HS-5 (cell line): ENCODE data around the gene KIAA0825.
A peak's percentile ranks its signal among the peaks of the same experiment; 100 is the strongest.
"Not testable (repeated sequence)": the region's sequence is repeated elsewhere in the genome, so short reads cannot be mapped to it uniquely, and the experiment has no call there.

Experiments used
- DNase-seq: peaks from one replicate; pipeline ENCODE4 v3.0.0-alpha.2; 2012; ENCODE audit warnings: low read depth

The KIAA0825 gene

DNA sequence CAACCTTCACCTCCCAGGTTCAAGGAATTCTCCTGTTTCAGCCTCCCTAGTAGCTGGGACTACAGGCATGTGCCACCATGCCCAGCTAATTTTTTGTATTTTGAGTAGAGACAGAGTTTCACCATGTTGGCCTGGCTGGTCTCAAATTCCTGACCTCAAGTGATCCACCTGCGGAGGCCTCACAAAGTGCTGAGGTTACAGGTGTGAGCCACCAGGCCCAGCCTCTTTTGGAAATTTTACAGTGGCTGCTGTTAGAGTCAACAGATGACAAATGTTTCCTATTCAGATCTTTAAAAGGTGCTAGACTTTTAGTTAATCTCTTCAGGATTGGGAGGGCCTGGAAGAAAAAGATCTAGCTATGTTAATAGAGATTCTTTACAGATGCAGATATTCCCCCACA lies 45.1 kb downstream of the KIAA0825 start:
- DNase-seq, result not testable (repeated sequence)

DNA sequence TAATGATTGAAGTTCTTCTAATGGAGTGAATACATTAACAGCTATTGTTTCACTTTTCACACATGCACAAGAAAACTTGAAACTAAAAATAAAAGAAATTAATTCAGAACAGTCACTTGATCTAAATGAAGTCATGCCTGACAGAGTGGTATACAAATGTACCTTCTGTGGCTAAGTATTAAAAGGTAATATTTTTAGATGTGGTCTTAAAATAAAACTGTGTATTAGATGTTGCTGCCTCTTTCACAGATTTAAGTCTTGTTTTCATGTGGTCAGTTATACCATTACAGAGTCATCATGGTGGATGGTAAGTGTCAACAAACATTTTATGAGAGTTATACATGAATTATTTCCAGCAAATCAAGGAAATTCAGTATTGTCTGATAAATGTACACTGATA lies 47.0 kb downstream of the KIAA0825 start:
- no peak for DNase-seq

DNA sequence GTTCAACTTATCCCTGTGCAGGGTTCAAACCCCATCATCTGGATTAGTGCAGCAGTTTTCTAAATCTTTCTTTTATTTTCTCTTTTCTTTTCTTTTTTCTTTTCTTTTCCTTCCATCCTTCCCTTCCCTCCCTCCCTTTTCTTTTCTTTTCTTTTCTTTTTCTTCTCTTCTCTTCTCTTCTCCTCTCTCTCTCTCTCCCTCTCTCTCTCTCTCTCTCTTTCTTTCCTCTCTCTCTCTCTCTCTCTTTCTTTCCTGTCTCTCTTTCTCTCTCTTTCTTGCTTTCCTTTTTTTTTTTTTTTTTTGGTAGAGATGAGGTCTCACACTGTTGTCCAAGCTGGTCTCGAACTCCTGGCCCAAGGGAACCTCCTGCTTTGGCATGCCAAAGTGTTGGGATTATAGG lies 53.6 kb downstream of the KIAA0825 start:
- DNase-seq, result no peak

DNA sequence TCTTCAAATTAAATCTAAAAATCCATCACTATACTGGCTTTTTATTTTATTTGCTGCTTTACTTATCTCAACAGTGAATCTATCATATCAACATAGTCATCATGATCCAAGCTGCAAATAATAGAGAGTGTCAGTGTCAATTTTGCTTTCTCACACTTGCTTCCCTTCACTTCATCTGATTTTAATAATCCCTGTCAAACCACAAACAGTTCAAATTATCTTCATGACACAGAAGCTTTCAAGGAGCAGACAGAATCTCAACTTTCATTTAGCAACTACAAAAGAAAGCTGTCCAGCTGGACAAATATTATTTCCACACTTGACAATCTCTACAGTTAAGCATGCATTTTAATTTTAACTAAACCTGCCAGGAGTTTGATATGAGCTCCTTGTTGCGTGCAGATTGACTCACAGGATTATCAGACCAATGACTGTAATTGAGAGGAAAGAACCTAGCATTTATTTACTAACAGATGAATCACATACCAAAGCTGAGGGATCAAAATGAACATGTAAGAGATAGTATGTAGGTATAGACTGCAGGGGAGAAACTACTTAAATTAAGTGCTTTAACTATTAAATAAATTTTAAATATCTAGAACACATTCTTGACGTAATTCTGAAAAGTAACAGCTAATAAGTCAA lies 56.0 kb downstream of the KIAA0825 start:
- DNase-seq, result no peak

DNA sequence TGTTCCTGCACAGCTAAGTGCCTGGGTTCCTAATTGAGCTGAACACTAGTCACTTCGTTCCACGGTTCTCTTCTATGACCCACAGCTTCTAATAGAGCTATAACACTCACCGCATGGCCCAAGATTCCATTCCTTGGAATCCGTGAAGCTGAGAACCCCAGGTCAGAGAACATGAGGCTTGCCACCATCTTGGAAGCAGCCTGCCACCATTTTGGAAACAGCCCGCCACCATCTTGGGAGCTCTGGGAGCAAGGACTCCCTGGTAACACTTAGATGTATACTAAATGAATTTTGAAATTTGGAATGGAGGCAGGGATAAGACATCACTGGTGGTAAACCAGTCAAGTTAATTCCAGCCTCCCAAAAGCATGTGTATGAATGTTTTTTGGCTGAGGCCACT lies 60.4 kb downstream of the KIAA0825 start:
- DNase-seq, result no peak

DNA sequence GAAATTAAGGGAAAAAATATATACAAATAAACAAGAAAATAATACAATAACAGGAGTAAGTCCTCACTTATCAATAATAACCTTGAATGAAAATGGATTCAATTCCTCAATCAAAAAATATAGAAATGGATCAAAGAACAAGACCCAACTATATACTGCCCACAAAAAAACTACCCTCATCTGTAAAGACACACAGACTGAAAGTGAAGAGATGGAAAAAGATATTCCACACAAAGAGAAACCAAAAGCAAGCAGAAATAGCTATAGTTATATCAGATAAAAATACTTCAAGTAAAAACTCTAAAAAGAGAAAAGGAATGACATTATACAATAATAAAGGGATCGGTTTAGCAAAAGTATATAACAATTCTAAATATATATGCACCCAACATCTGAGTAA lies 66.5 kb downstream of the KIAA0825 start:
- no peak for DNase-seq

DNA sequence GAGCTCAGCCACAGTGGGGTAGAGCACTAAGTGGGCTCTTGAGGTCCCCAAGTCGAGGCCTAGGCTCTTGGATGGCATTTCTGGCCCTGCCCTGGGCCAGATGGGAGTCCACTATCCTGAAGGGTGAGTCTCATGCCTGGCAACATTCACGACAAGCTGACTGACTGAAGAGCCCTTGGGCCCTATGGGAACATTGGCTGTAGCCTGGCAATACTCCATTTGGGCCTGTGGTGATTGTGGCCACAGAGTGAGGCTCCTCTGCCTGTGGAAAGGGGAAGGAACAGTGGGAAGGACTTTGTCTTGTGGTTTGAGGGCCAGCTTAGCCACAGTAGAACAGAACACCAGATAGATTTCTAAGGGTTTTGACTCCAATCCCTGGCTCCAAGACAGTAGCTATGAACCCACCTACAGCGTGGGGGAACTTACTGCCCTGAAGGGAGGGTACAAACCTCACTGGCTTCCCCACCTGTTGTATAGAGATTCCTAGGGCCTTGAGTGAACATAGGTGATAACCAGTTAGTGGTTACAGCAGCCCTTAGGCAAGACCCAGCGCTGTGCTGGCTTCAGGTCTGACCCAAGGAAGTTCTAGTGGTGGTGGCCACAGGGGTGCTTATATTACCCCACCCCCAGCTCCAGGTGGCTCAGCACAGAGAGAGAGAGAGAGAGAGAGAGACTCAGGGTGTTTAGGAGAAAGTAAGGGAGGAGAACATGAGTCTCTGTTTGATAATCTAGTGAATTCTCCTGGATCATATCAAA lies 72.4 kb downstream of the KIAA0825 start:
- no peak for DNase-seq

DNA sequence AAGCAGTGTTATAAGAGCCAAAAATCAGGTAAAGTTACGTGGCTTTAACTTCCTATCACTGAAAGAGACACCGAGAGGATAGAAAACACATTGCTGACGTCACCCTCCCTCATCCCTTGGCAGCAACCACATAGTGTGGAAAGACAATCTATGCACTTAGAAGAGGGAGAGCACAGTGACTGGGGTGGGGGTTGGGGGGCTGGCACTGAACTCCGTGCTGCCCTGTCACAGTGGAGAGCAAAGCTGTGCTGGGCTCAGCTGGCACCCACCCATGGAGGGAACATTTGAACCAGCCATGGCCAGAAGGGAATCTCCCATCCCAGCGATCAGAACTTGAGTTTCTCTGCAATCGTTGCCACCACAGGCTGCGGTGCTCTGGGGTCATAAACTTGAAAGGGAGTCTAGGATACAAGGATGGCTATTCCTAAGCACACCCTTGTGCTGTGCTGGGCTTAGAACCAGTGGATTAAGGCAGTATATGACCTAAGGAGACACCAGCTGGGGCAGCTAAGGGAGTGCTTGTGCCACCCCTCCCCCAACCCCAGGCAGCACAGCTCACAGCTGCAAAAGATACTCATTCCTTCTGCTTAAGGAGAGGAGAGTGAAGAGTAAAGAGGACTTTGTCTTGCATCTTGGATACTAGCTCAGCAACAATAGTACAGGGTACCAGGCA lies 73.4 kb downstream of the KIAA0825 start:
- no peak for DNase-seq

DNA sequence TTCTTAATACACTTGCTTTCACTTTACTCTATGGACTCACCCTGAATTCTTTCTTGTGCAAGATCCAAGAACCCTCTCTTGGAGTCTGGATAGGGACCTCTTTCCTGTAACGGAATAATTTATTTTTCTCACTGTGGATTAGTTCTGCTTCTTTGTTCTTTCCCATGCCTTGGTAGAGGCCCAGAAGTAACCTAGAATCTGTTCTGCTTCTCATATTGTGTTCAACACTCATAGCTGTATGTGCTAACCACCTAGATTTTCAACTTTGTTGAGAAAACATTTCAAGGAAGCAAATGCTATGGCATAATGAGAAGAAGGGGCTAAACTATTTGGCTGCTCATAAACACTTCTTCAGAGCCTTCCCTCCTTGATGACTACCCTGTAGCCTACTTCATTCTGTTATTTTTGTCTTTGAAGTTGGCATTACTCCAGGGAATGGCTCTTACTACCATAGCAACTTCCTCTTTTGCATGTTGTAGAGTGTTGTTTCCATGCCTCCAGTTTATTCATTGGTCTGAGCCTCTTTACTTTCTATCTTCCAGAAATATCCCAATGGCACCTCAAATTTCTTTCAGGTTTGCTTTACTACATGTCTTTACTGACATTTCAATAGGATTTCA lies 74.3 kb downstream of the KIAA0825 start:
- no peak for DNase-seq

DNA sequence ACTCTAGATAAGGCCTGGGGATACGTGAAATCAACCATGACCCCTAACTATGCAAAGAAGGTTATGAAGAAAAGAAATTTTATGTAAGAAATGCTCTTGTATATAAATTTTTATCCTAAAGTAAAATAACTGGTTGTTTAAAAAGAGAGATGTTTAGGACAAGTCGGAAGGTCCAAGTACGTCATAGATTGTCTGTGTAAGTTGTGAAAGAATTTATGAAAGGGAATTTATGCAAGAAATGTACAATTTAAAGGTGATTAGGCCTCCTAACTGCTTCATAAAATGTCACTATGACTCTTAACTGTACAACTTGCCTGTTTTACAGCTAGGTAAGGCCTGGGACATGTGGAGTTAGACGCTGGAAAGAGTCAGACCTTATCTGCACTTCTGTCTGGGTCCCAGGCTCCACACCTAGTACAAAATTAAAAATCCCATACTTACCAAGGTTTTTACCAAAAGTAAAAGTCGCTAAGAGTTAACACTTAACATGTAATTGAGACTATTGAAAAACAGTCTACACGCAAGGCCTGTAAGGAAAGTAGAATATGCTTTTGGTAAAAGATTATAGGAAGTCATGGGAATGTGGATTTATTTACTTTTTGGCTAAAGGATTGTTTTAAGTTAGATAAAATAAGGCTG lies 77.4 kb downstream of the KIAA0825 start:
- DNase-seq, result no peak

DNA sequence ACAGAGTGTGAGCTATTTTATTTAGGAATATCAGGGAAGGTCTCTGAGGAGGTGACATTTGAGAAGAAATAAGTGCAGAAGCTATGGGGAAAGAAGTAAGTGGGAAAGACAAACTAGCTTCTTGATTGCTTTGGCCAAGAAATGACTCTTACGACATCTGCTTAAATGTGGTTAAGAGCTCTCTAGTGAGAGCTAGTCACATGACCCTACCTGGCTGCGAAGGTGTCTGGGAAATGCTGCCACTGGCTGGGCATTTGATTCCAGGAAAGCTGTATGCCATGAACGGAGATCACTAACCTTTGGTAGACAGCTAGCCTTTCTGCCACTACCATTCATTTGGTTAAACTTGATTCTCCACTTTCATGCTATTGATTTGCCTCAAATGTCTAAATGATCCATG lies 80.1 kb downstream of the KIAA0825 start:
- no peak for DNase-seq

DNA sequence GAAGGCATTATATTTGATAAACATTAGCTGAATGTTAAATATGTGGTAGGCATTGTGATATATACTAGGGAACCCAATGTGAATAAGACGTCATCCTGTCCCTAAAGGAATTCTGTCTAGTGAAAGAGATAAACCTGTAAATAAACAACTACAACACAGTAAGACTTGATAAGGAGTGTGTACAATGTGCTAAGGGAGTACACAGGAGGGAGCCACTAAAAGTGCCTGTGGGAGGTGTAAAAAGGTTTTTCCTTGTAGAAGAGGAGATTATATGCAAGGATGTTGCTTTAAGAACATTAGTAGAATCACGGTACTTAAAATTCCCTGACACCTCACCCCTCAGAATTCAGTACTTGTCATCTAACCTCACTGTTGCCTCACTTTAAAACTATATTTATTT lies 91.7 kb downstream of the KIAA0825 start:
- DNase-seq, result no peak

DNA sequence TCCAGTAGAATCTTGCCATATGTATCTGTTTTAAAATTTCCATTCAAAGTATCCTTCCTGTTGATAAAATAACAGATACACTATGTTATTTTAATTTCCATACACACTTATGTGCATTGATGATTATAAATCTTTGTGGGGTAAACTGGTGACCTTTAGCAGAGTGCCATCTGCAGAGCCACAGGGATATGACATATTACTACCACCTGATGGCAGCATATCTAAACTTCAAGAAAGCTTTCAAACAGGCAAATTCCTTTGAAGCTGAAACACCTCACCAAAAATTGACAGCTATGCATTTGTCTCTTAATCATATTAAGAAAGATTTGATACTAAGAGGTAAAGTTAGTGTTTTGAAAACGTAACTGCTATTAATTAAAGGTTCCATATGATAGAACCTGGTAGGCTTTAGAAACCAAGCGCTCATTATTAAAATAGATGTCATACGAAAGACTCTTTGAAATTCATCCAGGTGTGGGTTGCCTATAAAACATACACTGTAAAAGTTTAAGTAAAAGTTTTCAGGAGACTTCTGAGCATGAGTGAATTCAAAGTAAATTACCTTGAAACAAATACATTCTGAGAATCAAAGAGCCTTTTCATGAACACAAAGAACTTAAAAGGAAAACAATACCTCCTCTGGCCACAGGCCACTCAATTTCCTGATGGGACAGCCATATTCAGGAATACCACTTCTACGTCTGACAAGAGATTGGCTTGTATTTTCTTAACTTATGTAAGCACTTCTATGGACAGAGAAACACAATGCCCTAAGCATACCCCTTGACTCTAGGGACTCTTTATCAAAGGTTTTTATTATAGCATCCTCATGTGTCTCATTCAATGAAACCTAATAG lies 93.3 kb downstream of the KIAA0825 start:
- DNase-seq, result peak; percentile 20

DNA sequence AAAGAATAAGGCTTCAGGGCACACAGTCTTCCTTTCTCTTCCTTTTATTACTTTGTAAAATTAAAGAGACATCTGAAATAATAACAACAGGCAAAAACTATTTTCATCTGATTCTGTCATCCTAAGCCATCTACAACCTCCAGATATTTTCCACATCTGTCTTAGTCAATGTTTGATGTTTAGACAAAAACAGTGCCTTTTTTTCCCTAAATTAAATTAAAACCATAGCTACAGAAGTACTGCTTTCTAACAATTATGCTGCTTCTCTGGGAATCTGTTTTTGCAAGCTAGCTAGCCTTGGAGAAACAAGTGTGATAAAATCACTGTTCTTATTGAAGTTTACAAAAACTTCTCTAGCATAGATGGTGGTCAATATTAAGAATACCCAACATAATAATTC lies 95.4 kb downstream of the KIAA0825 start:
- no peak for DNase-seq

DNA sequence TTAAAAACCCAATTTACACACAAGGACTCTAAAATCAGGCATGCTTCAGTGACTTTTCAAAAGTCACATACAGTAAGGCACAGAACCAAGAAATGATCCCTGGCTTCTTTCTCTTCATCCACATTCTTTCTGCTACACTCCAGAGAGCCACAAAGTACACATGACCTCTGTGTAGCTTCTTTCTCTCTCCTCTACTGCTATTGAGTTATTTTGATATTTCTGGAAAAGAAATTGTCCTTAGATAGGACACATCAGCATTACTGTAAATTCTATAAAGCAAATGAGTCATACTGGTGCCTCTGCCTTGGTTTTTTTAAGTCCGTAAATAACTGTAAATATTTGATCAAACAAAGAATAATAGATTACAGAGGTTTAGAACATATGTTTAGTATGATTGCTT lies 96.3 kb downstream of the KIAA0825 start:
- DNase-seq, result no peak

DNA sequence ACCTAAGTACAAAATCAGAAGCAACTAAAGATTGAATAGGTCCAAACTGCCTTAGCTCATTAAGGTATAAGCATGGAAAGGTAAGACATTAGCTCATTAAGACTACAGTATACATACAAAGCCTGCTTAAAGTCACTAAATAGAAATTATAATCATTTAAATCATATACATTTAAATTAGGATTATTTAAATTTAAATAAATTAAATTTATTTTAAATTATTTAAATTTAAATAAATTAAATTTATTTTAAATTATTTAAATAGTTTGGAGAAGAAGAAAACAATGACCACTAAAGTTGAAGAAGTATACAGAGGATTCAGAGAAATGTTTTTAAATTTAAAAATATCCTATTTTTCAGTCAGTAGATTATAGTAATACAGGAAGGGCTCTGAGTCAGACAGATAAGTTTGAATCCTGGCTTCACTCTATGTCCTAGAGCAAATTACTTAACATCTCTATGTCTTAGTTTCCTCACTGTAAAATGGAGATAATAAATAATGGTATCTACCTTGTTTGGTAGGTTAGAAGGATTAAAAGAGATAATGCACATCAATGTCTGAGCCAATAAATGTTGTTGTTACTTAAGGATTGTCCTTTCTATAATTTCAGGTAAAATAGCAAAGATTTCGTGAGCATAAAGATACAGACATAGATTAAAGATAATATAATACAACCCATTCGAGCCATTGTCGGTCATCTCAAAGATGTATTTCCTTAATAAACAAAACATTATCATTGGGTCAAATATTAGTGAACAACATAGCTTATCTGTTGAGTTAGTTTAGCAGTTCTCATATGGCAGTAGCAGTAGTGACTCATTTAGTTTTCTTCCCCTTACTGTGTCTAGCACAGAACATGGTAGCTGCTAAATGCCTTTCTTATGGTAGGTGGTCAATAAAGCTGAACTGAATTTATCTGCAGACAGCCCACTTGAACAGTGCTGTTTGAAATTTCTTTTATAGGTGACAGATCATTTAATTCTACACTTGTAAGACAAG lies 100.6 kb downstream of the KIAA0825 start:
- DNase-seq, result no peak

DNA sequence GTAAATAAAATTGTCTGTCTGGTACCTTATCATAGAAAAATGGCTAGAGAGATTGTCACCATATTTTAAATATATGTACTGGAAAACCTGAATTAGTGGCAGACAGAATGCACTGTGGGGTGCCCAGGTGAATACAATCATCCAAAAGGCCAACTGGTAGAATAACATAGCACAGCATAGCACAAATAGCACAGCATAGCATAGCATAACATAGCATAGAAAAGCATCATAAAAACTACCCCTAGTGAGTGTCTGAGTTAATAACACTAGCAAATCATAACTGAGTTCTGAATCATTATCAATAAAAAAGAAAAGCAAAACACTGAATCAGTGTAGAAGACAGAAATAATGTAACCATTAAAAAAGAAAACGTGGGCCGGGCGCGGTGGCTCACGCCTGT lies 102.3 kb downstream of the KIAA0825 start:
- no peak for DNase-seq

DNA sequence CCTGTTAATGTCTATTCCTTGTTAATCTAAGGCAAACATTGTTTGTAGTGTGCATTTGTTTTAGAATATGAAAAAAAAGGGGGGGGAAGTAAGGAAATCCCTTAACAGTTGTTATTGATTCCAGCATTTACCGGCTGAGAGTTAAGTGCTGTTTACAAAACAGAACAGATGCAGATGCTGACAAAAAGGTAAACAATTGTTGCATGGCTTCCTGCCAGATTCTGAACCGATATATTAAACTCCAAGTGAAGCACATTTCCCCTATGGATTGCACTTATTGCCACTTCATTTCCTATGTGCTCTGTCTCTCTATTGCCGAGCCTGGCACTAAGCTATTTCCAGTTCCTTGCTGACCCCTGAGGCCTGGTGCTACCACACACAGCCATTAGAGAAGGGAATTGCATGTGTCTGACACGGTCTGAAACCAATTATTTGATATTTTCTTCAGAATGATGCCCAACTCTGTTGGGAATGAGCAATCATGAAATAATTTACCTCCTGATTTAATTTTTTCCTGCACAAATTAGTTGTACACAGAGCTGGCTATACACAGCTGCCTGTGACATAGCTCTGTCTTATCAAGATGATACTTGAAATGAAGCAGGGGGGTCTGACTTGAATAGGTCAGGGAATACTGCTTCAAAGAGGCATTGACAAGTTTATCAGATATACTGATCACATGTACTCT lies 109.8 kb downstream of the KIAA0825 start:
- DNase-seq, result no peak

DNA sequence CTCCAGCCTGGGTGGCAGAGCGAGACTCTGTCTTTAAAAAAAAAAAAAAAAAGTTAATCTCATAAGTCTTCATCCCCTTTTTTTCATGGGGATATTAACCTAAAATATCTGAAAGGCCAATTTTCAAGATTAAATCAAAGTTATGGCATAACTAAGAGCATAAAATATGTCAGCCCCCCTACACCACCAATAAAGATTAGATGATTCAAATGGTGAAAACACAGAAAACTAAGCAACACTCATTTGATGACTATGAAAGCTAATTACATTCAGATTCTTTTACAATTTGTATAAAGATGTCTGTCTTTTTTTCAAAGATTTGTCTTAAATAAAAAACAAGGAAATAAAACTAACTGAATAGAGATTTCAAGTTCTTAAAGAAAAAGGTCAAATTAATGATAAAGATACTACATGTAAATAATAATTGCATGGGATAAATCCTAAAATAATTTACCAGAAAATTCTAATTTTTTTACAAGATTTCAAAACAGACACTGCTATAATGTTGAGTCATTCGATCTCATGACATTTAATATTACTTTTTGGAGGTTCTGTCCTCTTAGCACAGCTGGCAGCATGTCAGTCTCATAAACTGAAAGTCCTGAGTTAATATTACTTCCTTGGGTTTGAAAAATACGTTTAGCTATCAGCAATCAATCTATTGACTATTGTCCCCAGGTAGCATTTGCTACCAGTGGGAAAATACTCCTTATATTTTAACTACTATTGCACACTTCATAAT lies 112.9 kb downstream of the KIAA0825 start:
- no peak for DNase-seq
